Measurements from ENCODE around the gene MEIS3. TPM values are rescaled to one million over a fixed set of nuclear protein-coding genes. Genes with fewer than 3 reads are reported as not detected.

MEIS3 gene
- total and polyA plus RNA-seq, 9 of the 15 experiments (the other 6 are each of a cell fraction or from before 2014, with no cell fraction given): 0.06 to 0.80 (median 0.25) TPM; not detected in 1

GRCh38 chr19:47446534-47447469 lies 27.5 kb upstream of the MEIS3 start (continued):
- TF ChIP-seq TFE3 (CRISPR knock-in tag; IDR thresholded peaks at IDR 0.05) (no peak), NCOA2 (IDR thresholded peaks at IDR 0.05; ENCODE audit: partially characterized antibody in 2 of 2) (no peak), FOXJ3 (CRISPR knock-in tag; IDR thresholded peaks at IDR 0.05) (no peak), MLLT1 (IDR thresholded peaks at IDR 0.05) (peak; percentile 78 to 88), KHSRP (IDR thresholded peaks at IDR 0.05) (0 out of 2 replicates have a peak, but pooled peaks have one; percentile 27), ZNF124 (CRISPR knock-in tag; IDR thresholded peaks at IDR 0.05) (no peak), NFXL1 (CRISPR knock-in tag; IDR thresholded peaks at IDR 0.05) (no peak), PHB (CRISPR knock-in tag; IDR thresholded peaks at IDR 0.05) (no peak), MXD1 (CRISPR knock-in tag; IDR thresholded peaks at IDR 0.05; ENCODE audit: borderline replicate concordance, poor library complexity, severe bottlenecking) (no peak), SMARCA5 (IDR thresholded peaks at IDR 0.05) (peak; percentile 88), IRF1 (CRISPR knock-in tag; IDR thresholded peaks at IDR 0.05; ENCODE audit: borderline replicate concordance) (no peak), E4F1 (CRISPR knock-in tag; IDR thresholded peaks at IDR 0.05; ENCODE audit: borderline replicate concordance) (no peak), THRB (CRISPR knock-in tag; conservative IDR thresholded peaks at IDR 0.05) (peak; percentile 92), POLR2A (conservative IDR thresholded peaks at IDR 0.05) (peak; percentile 62), ZFP30 (CRISPR knock-in tag; IDR thresholded peaks at IDR 0.05; ENCODE audit: borderline replicate concordance) (no peak), BCOR (IDR thresholded peaks at IDR 0.05) (peak; percentile 59; the same call in 1 of the 2 replicates), ZFX (CRISPR knock-in tag; IDR thresholded peaks at IDR 0.05) (peak; percentile 70)
